HG03039 (cell line): ENCODE results near the gene APEH.

Experiments
- ATAC-seq: cut with Tn5 transposase; IDR thresholded peaks from one replicate; pipeline ENCODE4 v1.9.1; 2021; ENCODE audit warnings: mild to moderate bottlenecking, moderate library complexity; ENCODE audit not compliant: unreplicated experiment

The APEH gene

GRCh38 chr3:49711489-49711888 is 37.3 kb downstream of the APEH start:
- ATAC-seq: no peak

- ATAC-seq: no peak
Observed at GRCh38 chr3:49712166-49712565, 38.0 kb downstream of the APEH start.

- no peak for ATAC-seq
Observed at GRCh38 chr3:49712631-49713317, 38.6 kb downstream of the APEH start.

- ATAC-seq: no peak
Observed at GRCh38 chr3:49713336-49714105, 39.4 kb downstream of the APEH start.

- no peak for ATAC-seq
Observed at GRCh38 chr3:49714728-49715550, 40.8 kb downstream of the APEH start.

GRCh38 chr3:49715611-49716121 is 41.5 kb downstream of the APEH start:
- ATAC-seq: no peak

GRCh38 chr3:49716169-49716568 is 42.0 kb downstream of the APEH start:
- ATAC-seq: no peak

- ATAC-seq: no peak
Observed at GRCh38 chr3:49716691-49717210, 42.6 kb downstream of the APEH start.

- ATAC-seq: no peak
Observed at GRCh38 chr3:49717211-49717958, 43.2 kb downstream of the APEH start.

- no peak for ATAC-seq
Observed at GRCh38 chr3:49717959-49718857, 44.1 kb downstream of the APEH start.

GRCh38 chr3:49718858-49719213 is 44.7 kb downstream of the APEH start:
- no peak for ATAC-seq

- ATAC-seq: peak; percentile 38
Observed at GRCh38 chr3:49719214-49719884, 45.2 kb downstream of the APEH start, which contains the start of gene AMIGO3. TSS of gene AMIGO3 (minus strand) at chr3:49719684. CDS start at chr3:49719465, 219 bp downstream.

- ATAC-seq: no peak
Observed at GRCh38 chr3:49720855-49721595, 46.9 kb downstream of the APEH start.

- ATAC-seq: no peak
Observed at GRCh38 chr3:49721596-49721895, 47.4 kb downstream of the APEH start.

GRCh38 chr3:49721896-49722781 is 48.0 kb downstream of the APEH start:
- no peak for ATAC-seq

- no peak for ATAC-seq
Observed at GRCh38 chr3:49722896-49723295, 48.7 kb downstream of the APEH start.

GRCh38 chr3:49723296-49723627 is 49.1 kb downstream of the APEH start:
- no peak for ATAC-seq
